T-helper 2 cell (primary cell): Measurements from ENCODE around the gene TSGA10IP.

ENCODE experiments used
- DNase-seq, 5 experiments: peaks; one replicate each; pipeline versions ENCODE4 v3.0.0 to v3.0.0-alpha.2; 2012 to 2022
- total RNA-seq, 2 donors: gene quantifications; one replicate each; lab custom pipeline; 2026; lab: John Stamatoyannopoulos, UW

The TSGA10IP gene
- total RNA-seq, result 0 reads per million in 2 donors

GRCh38 chr11:65945430-65945911 is at the start of gene TSGA10IP:
TSS of gene TSGA10IP (plus strand) at chr11:65945480. CDS start at chr11:65945676, 196 bp downstream.
- DNase-seq, result no peak

- no peak for DNase-seq
Measured at GRCh38 chr11:65895482-65895981, 49.7 kb upstream of the TSGA10IP start.

- DNase-seq, result no peak
Measured at GRCh38 chr11:65896034-65896999, 49.0 kb upstream of the TSGA10IP start.

- peak in 1 of 5 experiments; percentile 44 for DNase-seq
Measured at GRCh38 chr11:65897020-65897471, 48.2 kb upstream of the TSGA10IP start.

- no peak for DNase-seq
Measured at GRCh38 chr11:65898656-65899355, 46.5 kb upstream of the TSGA10IP start.

GRCh38 chr11:65899356-65900124 is 45.7 kb upstream of the TSGA10IP start:
- peak in 3 of 5 experiments; percentile 36 to 66 (median 57) for DNase-seq

GRCh38 chr11:65900125-65900898 is 45.0 kb upstream of the TSGA10IP start, which contains the start of gene FOSL1:
TSS of gene FOSL1 (minus strand) at chr11:65900388. CDS start at chr11:65900339, 49 bp downstream.
- DNase-seq, result peak; percentile 89 to 95 (median 93)

- no peak for DNase-seq
Measured at GRCh38 chr11:65900899-65901180, 44.4 kb upstream of the TSGA10IP start.

GRCh38 chr11:65903068-65903481 is 42.2 kb upstream of the TSGA10IP start:
- DNase-seq, result no peak

- DNase-seq, result no peak
Measured at GRCh38 chr11:65903715-65904114, 41.6 kb upstream of the TSGA10IP start.

- DNase-seq, result no peak
Measured at GRCh38 chr11:65906602-65907001, 38.7 kb upstream of the TSGA10IP start.

GRCh38 chr11:65907878-65908277 is 37.4 kb upstream of the TSGA10IP start:
- DNase-seq, result no peak

GRCh38 chr11:65911682-65912568 is 33.4 kb upstream of the TSGA10IP start:
- DNase-seq, result no peak

GRCh38 chr11:65912845-65913244 is 32.4 kb upstream of the TSGA10IP start:
- DNase-seq, result no peak

GRCh38 chr11:65915101-65915820 is 30.0 kb upstream of the TSGA10IP start:
- DNase-seq, result no peak

GRCh38 chr11:65915821-65916251 is 29.4 kb upstream of the TSGA10IP start:
- no peak for DNase-seq

- DNase-seq, result no peak
Measured at GRCh38 chr11:65916391-65916790, 28.9 kb upstream of the TSGA10IP start.

- no peak for DNase-seq
Measured at GRCh38 chr11:65917077-65917433, 28.2 kb upstream of the TSGA10IP start.

GRCh38 chr11:65917434-65918210 is 27.7 kb upstream of the TSGA10IP start:
- DNase-seq, result no peak
